Body of pancreas (tissue), 4 donors: ENCODE data around the gene ABTB1. TPM values are rescaled to one million over a fixed set of nuclear protein-coding genes. Genes with fewer than 3 reads are reported as not detected.

Experiments
- ATAC-seq: fragments of 150-250 bp; one replicate; pipeline ENCODE4 v1.9.1; 2016
- DNase-seq, 4 donors: peaks; one replicate each; pipeline ENCODE4 v3.0.0-alpha.2; 2019
- H3K27ac ChIP-seq, 4 donors: fragments of 200-600 bp; sonication (generic); 1 replicate in 3 of 4; 2 replicates in 1 of 4; pipeline versions ENCODE4 v1.5.1 to v1.6.1; 2016 to 2019; ENCODE audit warnings: mild to moderate bottlenecking in 1 of 4, mixed read lengths in 1 of 4, moderate library complexity in 1 of 4
- H3K27me3 ChIP-seq, 2 donors: fragments of 200-600 bp; sonication (generic); one replicate each; pipeline ENCODE4 v1.6.0; 2016; ENCODE audit warnings: mild to moderate bottlenecking in 1 of 2
- H3K36me3 ChIP-seq, 2 donors: fragments of 200-600 bp; sonication (generic); replicated peaks in 1 of 2; 2 replicates each; pipeline ENCODE4 v1.5.1; 2016; ENCODE audit warnings: low read depth in 2 of 2; ENCODE audit not compliant: insufficient read depth in 1 of 2
- H3K4me1 ChIP-seq: fragments of 200-600 bp; sonication (generic); one replicate; pipeline ENCODE4 v1.6.0; 2016
- H3K4me3 ChIP-seq, 2 donors: fragments of 200-600 bp; sonication (generic); 1 replicate in 1 of 2; 2 replicates in 1 of 2; pipeline ENCODE4 v1.5.1; 2016 to 2019
- H3K9me3 ChIP-seq, 3 donors: fragments of 200-600 bp; sonication (generic); 1 replicate in 2 of 3; 2 replicates in 1 of 3; pipeline ENCODE4 v1.5.1; 2016
- CTCF ChIP-seq, 7 experiments: fragments of 450-650 bp in 4 of 7; fragments of 200-600 bp in 3 of 7; sonication (generic) in 3 of 7; IDR thresholded peaks; one replicate each; pipeline ENCODE4 v1.5.1; 2016 to 2019; ENCODE audit warnings: antibody characterized with exemption in 7 of 7
- POLR2A ChIP-seq, 3 donors: fragments of 450-650 bp; IDR thresholded peaks; one replicate each; pipeline ENCODE4 v1.6.1; 2016; ENCODE audit warnings: antibody characterized with exemption in 3 of 3, mild to moderate bottlenecking in 2 of 3
- WGBS, 2 donors: methylation state at CpG; one replicate each; pipeline ENCODE4 v1.1.5; 2017; 5-methylcytosine and 5-hydroxymethylcytosine counted together
- intact Hi-C: fragments of 100-400 bp; cut with DNase I; formaldehyde crosslinking; loops from one replicate; pipeline ENCODE4 v1.15.1; 2023
- total RNA-seq, 2 donors: library from RNA; depleted of rRNA; stranded (reverse); fragments of >200 nt; gene quantifications; one replicate each; pipeline ENCODE4 v1.1.0, GENCODE V29; 2016

Gene ABTB1
- total RNA-seq, 2 donors from 2014 or later = 21.4 to 34.0 TPM

GRCh38 chr3:127694467-127695215 lies 21.9 kb downstream of the ABTB1 start:
- H3K4me1 ChIP-seq = peaks cover 32% of the 10 kb centered on the region
- 43 to 64% methylated on average over 8 to 17 of the region's 17 CpGs for WGBS, 2 donors
- H3K9me3 ChIP-seq = no peaks in the 10 kb centered on the region
- H3K4me3 ChIP-seq = no peak overlapping the region
- no peaks in the 10 kb centered on the region for H3K36me3 ChIP-seq
- no peaks in the 10 kb centered on the region for H3K27me3 ChIP-seq
- TF ChIP-seq POLR2A (IDR thresholded peaks at IDR 0.05) = no peak
- peak; percentile 31 to 83 (median 66) for TF ChIP-seq CTCF (IDR thresholded peaks at IDR 0.05)
- H3K27ac ChIP-seq = no peak overlapping the region
- ATAC-seq (peak; percentile 75), DNase-seq (peak; percentile 86 to 94 (median 92))
- intact Hi-C loops = no loop called here

- TF ChIP-seq CTCF (IDR thresholded peaks at IDR 0.05) = no peak
- TF ChIP-seq POLR2A (IDR thresholded peaks at IDR 0.05) = peak in 1 of 3 donors; percentile 29
- Histone ChIP-seq H3K36me3 (no peaks in the 10 kb centered on the region), H3K27ac (peak overlapping the region; percentile 44 to 83 (median 74)), H3K9me3 (no peaks in the 10 kb centered on the region), H3K4me3 (no peak overlapping the region), H3K4me1 (peaks cover 33% of the 10 kb centered on the region), H3K27me3 (no peaks in the 10 kb centered on the region)
- DNase-seq (peak; percentile 70 to 88 (median 84)), ATAC-seq (peak; percentile 76)
- intact Hi-C loops = no loop called here
- 24 to 35% methylated on average over 6 to 16 of the region's 16 CpGs for WGBS, 2 donors
These were observed 24.9 kb downstream of the ABTB1 start for GRCh38 chr3:127697551-127698240.

- intact Hi-C loops = no loop called here
- WGBS, 2 donors = 87 to 94% methylated on average over 3 of the region's 3 CpGs
These were observed 25.5 kb downstream of the ABTB1 start for GRCh38 chr3:127698286-127698685.

GRCh38 chr3:127698691-127699415 lies 26.1 kb downstream of the ABTB1 start:
- no peak overlapping the region for H3K4me3 ChIP-seq
- no peaks in the 10 kb centered on the region for H3K27me3 ChIP-seq
- no peak for TF ChIP-seq POLR2A (IDR thresholded peaks at IDR 0.05)
- no peak for TF ChIP-seq CTCF (IDR thresholded peaks at IDR 0.05)
- H3K27ac ChIP-seq = peak overlapping the region; percentile 44 to 83 (median 74)
- peak in 1 of 4 donors; percentile 39 for DNase-seq
- WGBS, 2 donors = 72 to 78% methylated on average over 6 of the region's 6 CpGs
- ATAC-seq = no peak
- H3K9me3 ChIP-seq = no peaks in the 10 kb centered on the region
- H3K4me1 ChIP-seq = peaks cover 33% of the 10 kb centered on the region
- H3K36me3 ChIP-seq = no peaks in the 10 kb centered on the region
- intact Hi-C loops = no loop called here

More at GRCh38 chr3:127698286-127698685, 25.5 kb downstream of the ABTB1 start:
- no peaks in the 10 kb centered on the region for H3K27me3 ChIP-seq
- no peak overlapping the region for H3K4me3 ChIP-seq
- DNase-seq (no peak), ATAC-seq (no peak)
- H3K9me3 ChIP-seq = no peaks in the 10 kb centered on the region
- peaks cover 33% of the 10 kb centered on the region for H3K4me1 ChIP-seq
- H3K36me3 ChIP-seq = no peaks in the 10 kb centered on the region
- TF ChIP-seq CTCF (IDR thresholded peaks at IDR 0.05) (no peak), POLR2A (IDR thresholded peaks at IDR 0.05) (no peak)
- peak overlapping the region; percentile 44 to 83 (median 74) for H3K27ac ChIP-seq
